Right forelimb (tissue), 1 donor: ENCODE data around the gene MAP3K3.

Experiments
- DNase-seq: peaks from one replicate; pipeline ENCODE4 v3.0.0-alpha.2; 2018

MAP3K3 gene

GRCh38 chr17:63622574-63623390, 565 bp downstream of the MAP3K3 start:
- peak; percentile 75 for DNase-seq

- no peak for DNase-seq
Observed at GRCh38 chr17:63623786-63624530, 1.7 kb downstream of the MAP3K3 start.

- no peak for DNase-seq
Observed at GRCh38 chr17:63624531-63624880, 2.3 kb downstream of the MAP3K3 start.

GRCh38 chr17:63626551-63627180, 4.4 kb downstream of the MAP3K3 start:
- DNase-seq: no peak

- no peak for DNase-seq
Observed at GRCh38 chr17:63629627-63630026, 7.4 kb downstream of the MAP3K3 start.

- no peak for DNase-seq
Observed at GRCh38 chr17:63631062-63631461, 8.8 kb downstream of the MAP3K3 start.

- DNase-seq: no peak
Observed at GRCh38 chr17:63631626-63632025, 9.4 kb downstream of the MAP3K3 start.

GRCh38 chr17:63633742-63634141, 11.5 kb downstream of the MAP3K3 start:
- DNase-seq: no peak

GRCh38 chr17:63634163-63634562, 11.9 kb downstream of the MAP3K3 start:
- DNase-seq: no peak

- no peak for DNase-seq
Observed at GRCh38 chr17:63634816-63635215, 12.6 kb downstream of the MAP3K3 start.

GRCh38 chr17:63635290-63635689, 13.1 kb downstream of the MAP3K3 start:
- no peak for DNase-seq

- DNase-seq: no peak
Observed at GRCh38 chr17:63635787-63636186, 13.6 kb downstream of the MAP3K3 start.

- DNase-seq: no peak
Observed at GRCh38 chr17:63639125-63639524, 16.9 kb downstream of the MAP3K3 start.

- no peak for DNase-seq
Observed at GRCh38 chr17:63640038-63640437, 17.8 kb downstream of the MAP3K3 start.

- DNase-seq: no peak
Observed at GRCh38 chr17:63641692-63642448, 19.7 kb downstream of the MAP3K3 start.

- DNase-seq: no peak
Observed at GRCh38 chr17:63644846-63645245, 22.6 kb downstream of the MAP3K3 start.

- no peak for DNase-seq
Observed at GRCh38 chr17:63645775-63646487, 23.7 kb downstream of the MAP3K3 start.

GRCh38 chr17:63646488-63646806, 24.2 kb downstream of the MAP3K3 start:
- DNase-seq: no peak

- DNase-seq: no peak
Observed at GRCh38 chr17:63647065-63647725, 25.0 kb downstream of the MAP3K3 start.

GRCh38 chr17:63647936-63648335, 25.7 kb downstream of the MAP3K3 start:
- no peak for DNase-seq

- DNase-seq: no peak
Observed at GRCh38 chr17:63649813-63650212, 27.6 kb downstream of the MAP3K3 start.

- DNase-seq: no peak
Observed at GRCh38 chr17:63652106-63652505, 29.9 kb downstream of the MAP3K3 start.
